Left lung (tissue), 10 donors: ENCODE results near the gene SLC15A5. TPM values are rescaled to one million over a fixed set of nuclear protein-coding genes. Genes with fewer than 3 reads are reported as not detected.

Experiments used
- ATAC-seq: fragments of 200-7000 bp; cut with Tn5 transposase; one replicate; pipeline ENCODE4 v1.9.1; 2020; ENCODE audit warnings: moderate library complexity
- DNase-seq, 4 donors: peaks; one replicate each; pipeline ENCODE4 v3.0.0-alpha.2; 2013 to 2020
- H3K27ac ChIP-seq, 2 donors: fragments of 200-600 bp; sonication (generic) in 1 of 2; one replicate each; pipeline versions ENCODE4 v1.5.0 to v1.8.0; 2020 to 2021
- H3K27me3 ChIP-seq, 2 donors: fragments of 200-600 bp; sonication (generic) in 1 of 2; one replicate each; pipeline versions ENCODE4 v1.5.0 to v1.8.0; 2020 to 2021
- H3K36me3 ChIP-seq, 2 donors: fragments of 200-600 bp; sonication (generic) in 1 of 2; one replicate each; pipeline versions ENCODE4 v1.5.0 to v1.8.0; 2020 to 2021
- H3K4me1 ChIP-seq, 2 donors: fragments of 200-600 bp; one replicate each; pipeline ENCODE4 v1.8.0; 2021
- H3K4me3 ChIP-seq, 2 donors: fragments of 200-600 bp; sonication (generic) in 1 of 2; one replicate each; pipeline versions ENCODE4 v1.5.0 to v1.8.0; 2020 to 2021; ENCODE audit warnings: mild to moderate bottlenecking in 1 of 2
- H3K9me3 ChIP-seq, 2 donors: fragments of 200-600 bp; sonication (generic) in 1 of 2; one replicate each; pipeline versions ENCODE4 v1.5.0 to v1.8.0; 2020 to 2021
- CTCF ChIP-seq, 2 donors: fragments of 200-600 bp; sonication (generic) in 1 of 2; IDR thresholded peaks; one replicate each; pipeline versions ENCODE4 v1.5.0 to v1.8.0; 2021; ENCODE audit warnings: antibody characterized with exemption in 2 of 2
- intact Hi-C, 2 donors: fragments of 100-400 bp; cut with DNase I; formaldehyde crosslinking; loops; one replicate each; pipeline versions ENCODE4 v1.11.2 to v1.14.2; 2022
- polyA plus RNA-seq, 6 donors: library from polyadenylated mRNA; unstranded; fragments of 120-200 nt; gene quantifications; one replicate each; pipeline ENCODE4 v1.2.1, GENCODE V29; 2013; ENCODE audit not compliant: insufficient read length in 6 of 6
- total RNA-seq, 2 donors: library from RNA; stranded (reverse); fragmentation: NEBNext Ultra II Directional; extraction: Animal tissue kit (Norgen Biotek cat#: 25700); gene quantifications; one replicate each; pipeline ENCODE4 v1.2.1, GENCODE V29; 2021
- donor health status: DM: no; HTN: yes; CAD: no.
- donor health status: DM: no; HTN: no; CAD: no.

Gene SLC15A5
- total and polyA plus RNA-seq, 8 donors, result 0.07 TPM; not detected in 7

GRCh38 chr12:16184681-16185080, 92.8 kb downstream of the SLC15A5 start:
- DNase-seq, result no peak
- no peak overlapping the region for H3K27ac ChIP-seq
- intact Hi-C loops, result no loop called here
- H3K36me3 ChIP-seq, result no peaks in the 10 kb centered on the region
- TF ChIP-seq CTCF (IDR thresholded peaks at IDR 0.05), result no peak
- no peaks in the 10 kb centered on the region for H3K4me1 ChIP-seq
- no peaks in the 10 kb centered on the region for H3K9me3 ChIP-seq
- ATAC-seq, result no peak
- H3K4me3 ChIP-seq, result no peak overlapping the region
- H3K27me3 ChIP-seq, result no peaks in the 10 kb centered on the region

GRCh38 chr12:16183541-16183940, 93.9 kb downstream of the SLC15A5 start:
- H3K4me3 ChIP-seq, result no peak overlapping the region
- no peaks in the 10 kb centered on the region for H3K4me1 ChIP-seq
- H3K27me3 ChIP-seq, result no peaks in the 10 kb centered on the region
- no peak for TF ChIP-seq CTCF (IDR thresholded peaks at IDR 0.05)
- DNase-seq (no peak), ATAC-seq (no peak)
- intact Hi-C loops, result no loop called here
- H3K27ac ChIP-seq, result no peak overlapping the region
- no peaks in the 10 kb centered on the region for H3K9me3 ChIP-seq
- no peaks in the 10 kb centered on the region for H3K36me3 ChIP-seq

GRCh38 chr12:16175840-16176239, 101.6 kb downstream of the SLC15A5 start:
- ATAC-seq (no peak), DNase-seq (no peak)
- TF ChIP-seq CTCF (IDR thresholded peaks at IDR 0.05), result no peak
- no peaks in the 10 kb centered on the region for H3K36me3 ChIP-seq
- H3K4me1 ChIP-seq, result no peaks in the 10 kb centered on the region
- H3K4me3 ChIP-seq, result no peak overlapping the region
- H3K27ac ChIP-seq, result no peak overlapping the region
- intact Hi-C loops, result no loop called here
- no peaks in the 10 kb centered on the region for H3K27me3 ChIP-seq
- H3K9me3 ChIP-seq, result no peaks in the 10 kb centered on the region

GRCh38 chr12:16174282-16174681, 103.2 kb downstream of the SLC15A5 start:
- Histone ChIP-seq H3K4me1 (no peaks in the 10 kb centered on the region), H3K27me3 (no peaks in the 10 kb centered on the region), H3K27ac (no peak overlapping the region), H3K9me3 (no peaks in the 10 kb centered on the region), H3K36me3 (no peaks in the 10 kb centered on the region), H3K4me3 (no peak overlapping the region)
- ATAC-seq, result no peak
- intact Hi-C loops, result no loop called here
- DNase-seq, result no peak
- TF ChIP-seq CTCF (IDR thresholded peaks at IDR 0.05), result no peak

GRCh38 chr12:16171348-16171747, 106.1 kb downstream of the SLC15A5 start:
- intact Hi-C loops, result no loop called here
- no peaks in the 10 kb centered on the region for H3K9me3 ChIP-seq
- H3K4me1 ChIP-seq, result no peaks in the 10 kb centered on the region
- H3K27me3 ChIP-seq, result no peaks in the 10 kb centered on the region
- no peak overlapping the region for H3K4me3 ChIP-seq
- DNase-seq (no peak), ATAC-seq (no peak)
- TF ChIP-seq CTCF (IDR thresholded peaks at IDR 0.05), result no peak
- H3K36me3 ChIP-seq, result no peaks in the 10 kb centered on the region
- no peak overlapping the region for H3K27ac ChIP-seq
